ENCODE data around the gene RCOR3. TPM values are rescaled to one million over a fixed set of nuclear protein-coding genes. Genes with fewer than 3 reads are reported as not detected.
"Not testable (repeated sequence)": the region's sequence is repeated elsewhere in the genome, so short reads cannot be mapped to it uniquely, and the experiment has no call there.

Gene RCOR3
- total RNA-seq, 2 donors from 2014 or later, result 34.7 to 37.8 TPM

DNA sequence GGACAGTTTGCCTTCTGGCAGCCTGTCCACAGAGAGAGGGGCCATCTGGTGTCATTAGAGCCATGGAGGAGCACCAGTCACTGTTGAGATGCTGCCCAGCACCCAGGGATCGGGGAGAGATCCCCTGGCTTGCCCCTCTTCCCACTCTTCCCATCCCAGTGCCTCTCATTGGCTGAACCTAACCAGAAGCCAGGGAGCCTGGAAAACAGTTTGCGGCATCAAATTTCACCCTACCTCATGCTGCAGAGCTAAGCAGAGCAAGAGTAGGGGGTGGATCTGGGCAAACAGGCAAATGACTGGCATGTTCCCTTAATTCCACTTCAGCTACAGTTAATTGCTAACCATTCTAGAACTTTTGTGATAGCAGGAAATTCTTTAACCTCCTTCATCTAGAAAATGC lies 86.6 kb downstream of the RCOR3 start:
- no peak overlapping the region for H3K4me3 ChIP-seq
- H3K9me3 ChIP-seq, result no peaks in the 10 kb centered on the region
- no peak overlapping the region for H3K27ac ChIP-seq
- H3K4me1 ChIP-seq, result no peaks in the 10 kb centered on the region
- intact Hi-C loops (cut with DNase I), result no loop called here
- TF ChIP-seq, protein P1, sequence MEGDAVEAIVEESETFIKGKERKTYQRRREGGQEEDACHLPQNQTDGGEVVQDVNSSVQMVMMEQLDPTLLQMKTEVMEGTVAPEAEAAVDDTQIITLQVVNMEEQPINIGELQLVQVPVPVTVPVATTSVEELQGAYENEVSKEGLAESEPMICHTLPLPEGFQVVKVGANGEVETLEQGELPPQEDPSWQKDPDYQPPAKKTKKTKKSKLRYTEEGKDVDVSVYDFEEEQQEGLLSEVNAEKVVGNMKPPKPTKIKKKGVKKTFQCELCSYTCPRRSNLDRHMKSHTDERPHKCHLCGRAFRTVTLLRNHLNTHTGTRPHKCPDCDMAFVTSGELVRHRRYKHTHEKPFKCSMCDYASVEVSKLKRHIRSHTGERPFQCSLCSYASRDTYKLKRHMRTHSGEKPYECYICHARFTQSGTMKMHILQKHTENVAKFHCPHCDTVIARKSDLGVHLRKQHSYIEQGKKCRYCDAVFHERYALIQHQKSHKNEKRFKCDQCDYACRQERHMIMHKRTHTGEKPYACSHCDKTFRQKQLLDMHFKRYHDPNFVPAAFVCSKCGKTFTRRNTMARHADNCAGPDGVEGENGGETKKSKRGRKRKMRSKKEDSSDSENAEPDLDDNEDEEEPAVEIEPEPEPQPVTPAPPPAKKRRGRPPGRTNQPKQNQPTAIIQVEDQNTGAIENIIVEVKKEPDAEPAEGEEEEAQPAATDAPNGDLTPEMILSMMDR (IDR thresholded peaks at IDR 0.05), result no peak
- no peaks in the 10 kb centered on the region for H3K36me3 ChIP-seq
- H3K27me3 ChIP-seq, result no peaks in the 10 kb centered on the region
- H3K9ac ChIP-seq (ENCODE audit: low read depth in 2 of 2, low read length in 2 of 2), result no peak overlapping the region
- no peak for DNase-seq

DNA sequence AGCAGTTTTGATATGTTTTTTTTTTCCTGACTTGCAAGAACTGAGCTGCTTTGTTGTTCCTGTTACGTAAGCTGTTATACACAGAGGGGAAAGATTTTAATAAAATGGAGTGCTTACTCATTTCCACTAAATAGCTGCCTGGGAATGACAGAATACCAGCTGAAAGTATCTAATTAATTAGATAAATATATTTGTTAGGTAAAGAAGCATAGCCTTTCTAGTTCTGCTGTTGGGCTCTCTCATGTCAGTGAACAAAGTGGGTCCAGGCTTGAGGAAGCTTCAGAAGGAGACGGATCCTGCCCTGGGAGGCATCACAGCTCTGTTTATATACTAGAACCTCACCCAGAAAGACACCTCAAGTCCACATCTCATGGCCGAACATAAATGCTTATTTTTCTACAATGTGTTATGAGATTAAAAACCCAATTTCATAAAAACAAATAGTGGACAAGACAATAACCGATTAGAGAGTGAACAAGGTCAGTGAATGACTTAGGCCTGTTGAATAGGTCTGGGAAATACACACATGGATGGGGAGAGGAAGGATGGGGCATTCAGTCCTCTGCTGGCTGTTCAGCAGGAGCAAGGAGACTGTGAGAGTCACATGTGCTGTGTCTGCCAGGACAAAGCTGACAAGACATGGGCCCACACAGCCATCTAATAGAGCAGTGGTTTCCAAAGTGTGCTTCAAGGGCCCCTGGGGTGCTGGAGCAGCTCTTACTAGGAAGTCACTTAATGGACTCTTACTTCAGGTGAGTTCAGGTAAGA lies 88.1 kb downstream of the RCOR3 start:
- no peak overlapping the region for H3K9ac ChIP-seq (ENCODE audit: low read depth in 2 of 2, low read length in 2 of 2)
- TF ChIP-seq, protein P1 (IDR thresholded peaks at IDR 0.05), result no peak
- intact Hi-C loops (cut with DNase I), result no loop called here
- no peak overlapping the region for H3K4me3 ChIP-seq
- no peaks in the 10 kb centered on the region for H3K4me1 ChIP-seq
- H3K36me3 ChIP-seq, result no peaks in the 10 kb centered on the region
- no peak for DNase-seq
- no peaks in the 10 kb centered on the region for H3K9me3 ChIP-seq
- no peaks in the 10 kb centered on the region for H3K27me3 ChIP-seq
- H3K27ac ChIP-seq, result no peak overlapping the region

DNA sequence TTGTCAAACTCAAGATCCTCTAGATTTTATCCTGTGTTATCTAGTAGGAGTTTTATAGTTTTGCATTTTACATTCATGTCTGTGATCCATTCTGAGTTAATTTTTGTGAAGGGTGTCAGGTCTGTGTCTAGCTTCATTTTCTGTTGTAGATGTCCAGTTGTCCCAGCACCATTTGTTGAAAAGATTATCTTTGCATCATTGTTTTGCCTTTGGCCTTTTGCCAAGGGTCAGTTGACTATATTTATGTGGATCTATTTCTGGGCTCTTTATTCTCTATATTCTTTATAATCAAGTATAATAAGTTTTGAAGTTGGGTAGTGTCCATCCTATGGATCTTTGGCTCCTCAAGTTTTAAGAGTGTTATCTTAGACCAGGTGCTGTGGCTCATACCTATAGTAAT lies 89.4 kb downstream of the RCOR3 start:
- no peaks in the 10 kb centered on the region for H3K36me3 ChIP-seq
- TF ChIP-seq, protein P1 (IDR thresholded peaks at IDR 0.05), result no peak
- H3K4me3 ChIP-seq, result no peak overlapping the region
- H3K27ac ChIP-seq, result no peak overlapping the region
- H3K9ac ChIP-seq (ENCODE audit: low read depth in 2 of 2, low read length in 2 of 2), result no peak overlapping the region
- no peaks in the 10 kb centered on the region for H3K4me1 ChIP-seq
- intact Hi-C loops (cut with DNase I), result no loop called here
- no peak for DNase-seq
- no peaks in the 10 kb centered on the region for H3K27me3 ChIP-seq
- H3K9me3 ChIP-seq, result no peaks in the 10 kb centered on the region

DNA sequence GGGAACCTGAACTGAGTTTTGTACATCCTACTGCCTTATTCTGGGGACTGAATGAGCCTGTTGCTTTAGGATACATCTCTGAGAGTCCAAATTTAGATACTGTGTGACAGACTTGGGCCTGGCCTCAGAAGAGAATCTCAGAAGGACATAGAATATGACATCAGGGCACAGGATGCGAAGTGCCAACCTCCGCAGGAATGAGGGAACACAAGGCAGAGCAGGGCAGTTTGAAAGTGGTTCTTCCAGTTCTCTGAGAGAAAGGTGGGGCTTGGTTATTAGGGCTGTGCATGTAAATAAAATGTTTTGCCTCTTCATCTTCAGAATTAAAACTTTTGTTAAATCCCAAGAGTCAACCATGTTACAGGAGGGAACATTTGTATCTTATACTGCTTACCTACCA lies 90.6 kb downstream of the RCOR3 start:
- no peak for DNase-seq
- intact Hi-C loops (cut with DNase I), result no loop called here

DNA sequence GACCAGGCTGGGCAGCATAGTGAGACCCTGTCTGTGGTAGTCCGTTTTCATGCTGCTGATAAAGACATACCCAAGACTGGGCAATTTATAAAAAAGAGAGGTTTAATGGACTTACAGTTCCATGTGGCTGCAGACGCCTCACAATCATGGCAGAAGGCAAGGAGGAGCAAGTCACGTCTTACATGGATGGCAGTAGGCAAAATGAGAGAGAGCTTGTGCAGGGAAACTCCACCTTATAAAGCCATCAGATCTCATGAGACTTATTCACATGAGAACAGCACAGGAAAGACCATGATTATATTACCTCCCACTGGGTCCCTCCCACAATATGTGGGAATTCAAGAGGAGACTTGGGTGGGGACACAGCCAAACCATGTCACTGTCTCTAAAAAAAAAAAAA lies 92.9 kb downstream of the RCOR3 start:
- H3K27ac ChIP-seq; DNase-seq; H3K4me1 ChIP-seq; intact Hi-C loops (cut with DNase I); H3K4me3 ChIP-seq; H3K9ac ChIP-seq (ENCODE audit: low read depth in 2 of 2, low read length in 2 of 2); H3K27me3 ChIP-seq; H3K9me3 ChIP-seq; H3K36me3 ChIP-seq: not testable (repeated sequence)

More for the DNA sequence above, 90.6 kb downstream of the RCOR3 start:
- no peaks in the 10 kb centered on the region for H3K9me3 ChIP-seq
- H3K27me3 ChIP-seq, result no peaks in the 10 kb centered on the region
- no peaks in the 10 kb centered on the region for H3K4me1 ChIP-seq
- no peak overlapping the region for H3K27ac ChIP-seq
- H3K4me3 ChIP-seq, result no peak overlapping the region
- H3K36me3 ChIP-seq, result no peaks in the 10 kb centered on the region
- TF ChIP-seq, protein P1 (IDR thresholded peaks at IDR 0.05), result no peak
- no peak overlapping the region for H3K9ac ChIP-seq (ENCODE audit: low read depth in 2 of 2, low read length in 2 of 2)

DNA sequence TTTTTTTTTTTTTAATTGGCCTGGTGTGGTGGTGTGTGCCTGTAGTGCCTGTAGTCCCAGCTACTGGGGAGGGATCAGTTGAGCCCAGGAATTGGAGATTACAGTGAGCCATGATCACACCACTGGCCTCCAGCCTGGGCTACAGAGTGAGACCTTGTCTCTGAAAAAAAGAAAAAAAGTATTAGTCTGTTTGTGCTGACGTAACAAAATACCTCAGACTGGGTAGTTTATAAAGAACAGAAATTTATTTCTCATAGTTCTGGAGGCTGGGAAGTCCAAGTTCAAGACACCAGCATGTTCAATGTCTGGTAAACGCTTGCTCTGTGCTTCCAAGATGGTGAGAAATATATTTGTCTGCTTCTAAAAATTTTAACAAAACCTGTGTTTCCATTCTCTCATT lies 93.3 kb downstream of the RCOR3 start:
- Histone ChIP-seq H3K27ac (no peak overlapping the region), H3K4me1 (no peaks in the 10 kb centered on the region), H3K27me3 (no peaks in the 10 kb centered on the region), H3K36me3 (peaks cover 8% of the 10 kb centered on the region), H3K9ac (ENCODE audit: low read depth in 2 of 2, low read length in 2 of 2) (no peak overlapping the region), H3K9me3 (no peaks in the 10 kb centered on the region), H3K4me3 (no peak overlapping the region)
- no peak for DNase-seq
- TF ChIP-seq, protein P1 (IDR thresholded peaks at IDR 0.05), result no peak
- intact Hi-C loops (cut with DNase I), result no loop called here
